ENCODE data around the gene ZNF22.
A peak's percentile ranks its signal among the peaks of the same experiment; 100 is the strongest.

ZNF22 gene

DNA sequence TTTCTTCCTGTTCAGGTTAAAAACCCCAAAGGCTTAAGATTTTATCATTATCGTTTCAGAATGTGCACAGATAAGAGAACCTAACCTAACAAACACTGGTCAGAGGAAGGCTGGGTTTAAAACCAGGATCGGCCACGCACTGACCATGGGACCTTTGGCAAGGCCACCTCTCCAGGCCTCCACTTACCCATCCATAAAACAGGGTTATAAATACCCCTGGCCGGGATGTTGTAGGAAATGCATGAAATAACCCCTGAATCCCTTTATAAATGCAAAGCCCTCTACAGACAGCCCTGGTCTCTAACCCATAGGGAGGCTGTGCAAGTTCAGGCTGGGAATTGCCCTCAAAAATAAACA, 22.5 kb upstream of the ZNF22 start:
- no peak for DNase-seq

DNA sequence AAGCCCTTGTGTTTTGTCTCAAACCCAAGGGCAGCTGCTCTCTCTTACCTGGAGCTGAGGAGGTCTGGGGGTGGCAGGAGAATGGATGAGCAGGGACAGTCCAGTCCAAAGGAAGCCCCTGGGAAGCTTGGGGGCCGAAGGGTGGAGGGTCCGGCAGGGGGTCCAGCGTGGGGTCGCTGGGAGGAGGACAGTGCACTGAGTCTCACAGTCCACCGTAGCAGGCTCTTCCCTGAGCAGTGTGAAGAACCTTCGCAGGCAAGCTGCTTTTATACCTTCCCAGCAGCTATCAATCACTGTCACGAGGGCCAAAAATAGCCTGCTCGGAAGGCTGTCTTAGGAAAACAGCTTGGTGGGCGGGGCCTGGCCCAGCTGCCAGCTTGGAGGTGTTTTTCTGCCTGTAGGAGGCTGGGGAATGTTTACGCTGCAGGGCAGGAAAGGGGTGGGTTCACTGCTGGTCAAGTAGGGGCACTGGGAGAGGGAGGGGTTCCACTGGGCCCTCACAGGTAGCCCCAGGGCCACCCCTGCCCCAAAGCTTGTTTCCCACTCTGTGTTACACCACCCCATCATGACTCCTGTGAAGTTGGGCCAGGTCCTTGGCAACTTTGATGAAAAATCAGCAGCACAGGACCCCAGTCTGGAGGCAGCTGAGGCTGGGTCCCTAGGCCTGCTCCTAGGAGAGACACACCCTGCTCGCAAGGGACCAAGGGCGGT, 22.0 kb upstream of the ZNF22 start, which contains the start of gene DEPP1:
Gene DEPP1, minus strand, starts transcription at position 240 of the 711 bp plus-strand sequence. CDS start 779 bp downstream, outside the sequence.
- peak; percentile 71 for DNase-seq

DNA sequence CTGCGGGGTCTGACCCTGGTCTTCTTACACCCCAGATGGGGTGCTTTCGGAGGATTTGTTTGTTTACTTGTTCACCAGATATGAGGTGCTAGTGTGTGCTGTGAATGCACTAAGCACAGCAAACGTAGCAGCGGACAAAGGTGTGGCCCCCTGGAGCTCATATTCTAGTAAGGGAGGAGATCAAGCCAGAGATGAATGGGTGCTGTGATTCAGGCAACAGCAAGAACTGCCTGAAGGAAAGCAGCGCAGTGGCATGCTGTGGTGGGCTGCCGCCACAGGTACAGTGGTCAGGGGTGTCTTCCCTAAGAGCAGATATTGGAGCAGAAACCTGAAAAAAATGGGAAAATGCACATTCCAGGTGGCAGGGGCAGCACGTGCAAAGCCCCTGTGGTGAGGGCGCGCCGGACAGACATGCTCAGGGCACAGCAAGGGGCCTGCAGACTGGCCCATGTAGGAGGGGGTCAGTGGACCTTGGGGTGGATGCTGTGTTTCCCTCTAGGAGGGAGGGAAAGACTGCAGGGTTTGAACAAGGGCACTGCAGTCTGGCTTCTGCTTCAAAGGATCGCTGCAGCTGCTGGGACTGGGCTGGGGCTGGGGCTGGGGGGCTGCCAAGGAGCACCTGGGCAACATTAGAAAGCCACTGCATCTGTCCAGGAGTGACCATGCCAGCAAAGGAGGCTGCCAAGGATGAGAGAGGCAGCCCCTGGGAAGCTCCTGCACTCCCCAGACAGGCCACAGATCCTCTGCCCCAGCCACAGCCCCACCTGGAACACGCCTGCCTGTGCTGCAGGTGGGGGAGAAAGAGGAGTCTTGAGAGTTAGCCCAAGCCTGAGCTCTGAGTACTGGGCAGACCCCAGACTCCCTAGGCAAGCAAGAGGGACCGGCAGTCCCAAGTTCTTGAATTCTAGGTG, 21.2 kb upstream of the ZNF22 start:
- DNase-seq, result no peak

DNA sequence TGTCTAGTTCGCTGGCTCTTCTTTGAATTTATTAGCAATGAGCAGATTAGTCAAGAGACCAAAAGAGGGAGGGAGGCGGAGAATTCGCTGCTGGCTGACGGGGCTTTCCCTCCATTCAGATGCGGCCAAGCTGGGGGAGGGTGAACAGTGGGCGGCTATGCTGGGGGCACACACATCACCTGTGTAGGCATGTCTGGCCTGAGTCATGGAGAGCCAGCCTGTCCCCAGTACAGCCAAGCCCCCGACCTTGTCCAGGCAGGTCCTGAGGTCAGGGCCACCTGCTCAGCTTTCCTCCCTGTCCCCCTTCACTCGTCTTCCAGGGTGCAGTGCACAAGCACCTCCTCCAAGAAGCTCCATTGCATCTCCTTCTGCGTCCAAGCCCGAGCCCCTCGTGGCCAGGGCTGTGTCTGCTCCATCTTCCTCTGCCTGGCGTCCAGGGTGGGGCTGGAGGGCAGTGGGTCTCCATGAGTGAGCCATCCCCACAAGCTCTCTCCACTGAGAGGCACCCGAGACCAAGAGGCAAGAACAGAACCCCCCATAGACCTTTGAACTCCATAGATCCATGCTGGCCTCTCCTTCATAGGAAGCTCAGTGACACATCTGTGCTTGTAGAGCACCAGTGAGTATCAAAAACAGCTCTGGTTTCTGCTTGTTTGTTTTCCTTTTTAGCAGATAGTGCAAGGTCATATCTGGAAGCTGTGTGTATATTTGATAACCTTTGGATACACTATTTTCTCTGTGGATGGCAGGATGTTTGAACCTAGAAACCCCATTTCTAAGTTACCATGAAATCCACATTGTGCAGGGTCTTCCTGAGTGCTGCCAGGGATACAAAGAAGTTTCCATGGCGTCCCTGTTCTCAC, 20.2 kb upstream of the ZNF22 start:
- no peak for DNase-seq

DNA sequence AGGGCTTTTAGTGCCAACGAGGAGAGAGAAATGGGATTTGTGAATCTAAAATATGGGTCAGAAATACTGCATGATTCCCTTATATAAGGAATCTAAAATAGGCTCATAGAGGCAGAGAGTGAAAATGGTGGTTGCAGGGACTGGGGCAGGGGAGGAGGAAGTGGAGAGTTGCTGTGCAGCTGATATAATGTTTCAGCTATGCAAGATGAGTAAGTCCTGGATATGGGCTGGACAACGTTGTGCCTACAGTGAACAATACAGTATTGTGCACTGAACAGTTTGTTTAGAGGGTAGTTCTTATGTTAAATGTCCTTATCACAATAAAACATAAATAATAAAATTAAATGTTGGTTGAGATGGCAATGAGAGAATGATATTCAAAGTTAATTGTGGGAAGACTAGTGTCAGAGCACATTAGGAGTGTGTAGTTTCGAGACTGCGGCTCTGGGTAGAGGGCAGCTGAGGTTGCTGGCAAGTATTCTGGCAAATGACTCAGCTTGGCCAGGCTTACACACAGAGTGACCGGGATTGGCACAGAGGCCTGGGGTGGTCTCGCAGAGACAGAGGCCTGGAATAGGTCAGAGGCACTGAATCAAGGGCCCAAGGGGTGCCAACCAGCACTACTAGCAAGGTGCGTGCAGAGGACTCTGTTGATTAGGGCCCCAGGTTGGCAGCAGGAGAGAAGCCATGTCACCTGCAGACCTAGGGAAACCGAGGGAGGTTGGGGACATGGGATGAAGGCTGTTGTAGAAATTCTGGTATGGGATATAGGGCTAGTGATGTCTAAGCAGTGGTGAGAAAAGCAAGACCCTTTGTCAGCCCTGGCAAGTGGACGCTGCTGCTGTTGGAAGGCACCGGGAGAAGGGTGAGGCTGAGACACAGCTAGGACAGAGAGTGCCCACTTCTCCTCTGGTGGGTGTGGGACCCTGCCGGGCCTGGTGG, 19.3 kb upstream of the ZNF22 start:
- DNase-seq, result no peak

DNA sequence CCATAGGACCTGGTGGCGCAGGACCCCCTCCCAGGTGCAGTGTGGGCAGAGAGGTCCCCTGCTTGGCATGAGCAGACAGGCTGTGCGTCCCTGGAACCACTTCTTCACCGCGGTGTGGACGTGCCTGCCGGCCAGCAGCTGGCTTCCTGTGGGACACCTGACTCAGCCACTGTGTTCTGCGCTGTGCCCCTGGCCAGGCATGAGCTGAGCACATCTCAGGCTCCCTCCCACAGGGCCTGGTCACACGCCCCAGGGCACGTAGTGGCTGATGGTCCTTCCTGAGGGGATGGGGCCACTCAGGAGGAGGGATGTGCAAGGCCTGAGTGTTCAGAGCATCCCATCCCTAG, 18.6 kb upstream of the ZNF22 start:
- no peak for DNase-seq

DNA sequence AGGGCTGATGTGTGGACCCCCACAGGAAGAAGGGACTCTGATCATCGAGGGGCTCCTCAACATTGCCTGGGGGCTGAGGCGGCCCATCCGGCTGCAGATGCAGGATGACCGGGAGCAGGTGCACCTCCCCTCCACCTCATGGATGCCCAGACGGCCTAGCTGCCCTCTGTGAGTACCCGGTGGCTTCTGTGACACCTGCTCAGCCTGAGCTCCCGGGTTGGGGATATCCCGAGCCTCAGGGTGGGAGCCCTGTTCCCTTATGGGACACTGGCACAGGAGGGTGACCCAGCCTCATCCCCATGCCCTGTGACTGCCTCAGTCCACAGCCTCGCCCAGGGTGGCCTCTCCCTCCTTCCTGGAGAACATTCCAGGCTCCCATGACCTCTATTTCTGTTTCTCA, 18.2 kb upstream of the ZNF22 start:
- DNase-seq, result no peak

DNA sequence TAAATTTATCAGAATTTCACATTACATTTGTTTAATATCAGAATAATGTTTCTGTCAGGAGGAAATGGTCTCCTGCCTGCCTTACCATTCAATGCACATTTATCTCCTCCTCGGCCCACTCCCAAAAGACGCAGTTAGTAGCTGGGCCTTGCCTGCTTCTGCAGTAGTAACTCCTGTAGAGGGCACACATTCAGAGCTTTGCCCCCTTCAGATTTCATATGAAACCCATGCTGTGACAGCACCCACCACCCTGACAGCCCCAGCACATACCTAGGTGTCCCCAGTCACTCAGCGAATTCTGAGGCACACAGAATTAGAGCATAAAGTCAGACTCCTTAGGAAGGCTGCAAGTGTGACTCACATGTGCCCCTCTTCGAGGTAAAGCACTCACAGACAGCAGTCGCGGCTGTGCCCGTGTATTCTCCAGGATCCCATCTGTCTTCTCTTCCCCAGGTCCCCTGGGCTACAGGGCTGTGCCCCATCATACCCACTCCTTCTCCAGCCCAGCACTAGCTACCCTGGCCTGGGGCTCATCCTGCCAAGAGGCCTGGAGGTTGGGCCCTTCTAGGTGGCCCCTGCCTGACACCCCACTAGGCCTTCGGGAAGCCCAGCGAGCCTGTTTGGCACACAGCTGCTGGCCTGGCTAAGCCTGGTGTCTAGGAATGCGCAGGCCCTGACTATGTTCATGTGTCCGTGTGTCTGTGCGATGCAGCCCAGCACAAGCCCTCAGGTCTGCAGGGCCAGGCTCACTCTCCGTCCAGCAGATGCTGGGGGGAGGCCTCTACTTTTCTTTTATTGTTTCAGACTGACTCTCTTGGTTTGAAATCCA, 17.4 kb upstream of the ZNF22 start:
- DNase-seq, result no peak

DNA sequence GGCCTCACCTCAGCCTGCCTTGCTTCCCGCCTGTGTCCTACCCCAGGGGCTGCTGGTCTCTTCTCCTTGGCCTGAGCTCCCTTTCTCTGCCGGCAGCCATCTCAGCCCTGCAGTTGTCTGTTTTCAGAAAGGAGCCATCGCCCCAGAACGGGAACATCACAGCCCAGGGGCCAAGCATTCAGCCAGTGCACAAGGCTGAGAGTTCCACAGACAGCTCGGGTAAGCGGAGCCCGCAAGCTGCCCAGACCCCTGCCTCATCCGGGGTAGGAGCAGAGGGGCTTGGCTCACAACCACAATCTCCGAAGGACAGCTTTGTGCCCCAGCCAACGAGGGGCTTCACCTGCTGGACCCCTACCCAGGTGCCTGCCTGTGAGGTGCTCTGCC, 16.8 kb upstream of the ZNF22 start:
- no peak for DNase-seq

DNA sequence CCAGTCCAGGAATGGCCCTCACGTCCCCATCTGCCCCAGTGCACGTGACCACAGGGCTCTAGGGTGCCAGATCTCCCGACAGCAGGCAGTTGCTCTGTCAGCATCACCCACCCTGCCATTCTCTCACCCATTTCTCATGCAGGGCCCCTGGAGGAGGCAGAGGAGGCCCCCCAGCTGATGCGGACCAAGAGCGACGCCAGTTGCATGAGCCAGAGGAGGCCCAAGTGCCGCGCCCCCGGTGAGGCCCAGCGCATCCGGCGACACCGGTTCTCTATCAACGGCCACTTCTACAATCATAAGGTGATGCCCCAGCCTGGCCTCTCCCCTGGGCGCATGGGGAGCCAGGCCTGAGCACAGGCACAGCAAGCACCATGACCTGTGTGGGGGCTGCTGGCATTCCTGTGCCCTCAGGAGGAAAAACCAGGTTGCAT, 16.0 kb upstream of the ZNF22 start:
- DNase-seq, result no peak

DNA sequence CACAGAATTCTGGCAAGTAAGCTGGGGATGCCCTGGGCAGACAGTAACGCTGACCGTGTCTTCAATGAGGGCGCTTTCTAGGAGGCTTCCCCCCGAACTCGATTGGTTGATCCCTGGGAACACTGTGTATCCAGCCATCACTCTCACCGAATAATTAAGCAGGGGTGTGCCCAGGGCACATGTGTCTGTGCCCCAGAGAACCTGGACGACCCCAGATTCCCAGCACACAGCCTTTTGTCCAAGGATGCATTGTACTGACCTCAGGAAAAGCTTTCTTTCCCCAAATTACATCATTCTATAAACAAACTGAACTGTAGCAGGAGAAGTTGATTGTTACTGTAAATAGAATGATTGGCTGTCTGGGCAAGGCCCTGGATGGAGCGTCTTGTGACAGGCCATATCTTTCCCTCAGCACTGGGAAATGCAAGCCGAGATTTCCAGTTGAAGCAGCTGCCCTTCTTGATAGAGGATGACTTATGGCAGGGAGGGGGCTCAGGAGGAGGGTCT, 15.5 kb upstream of the ZNF22 start:
- no peak for DNase-seq

DNA sequence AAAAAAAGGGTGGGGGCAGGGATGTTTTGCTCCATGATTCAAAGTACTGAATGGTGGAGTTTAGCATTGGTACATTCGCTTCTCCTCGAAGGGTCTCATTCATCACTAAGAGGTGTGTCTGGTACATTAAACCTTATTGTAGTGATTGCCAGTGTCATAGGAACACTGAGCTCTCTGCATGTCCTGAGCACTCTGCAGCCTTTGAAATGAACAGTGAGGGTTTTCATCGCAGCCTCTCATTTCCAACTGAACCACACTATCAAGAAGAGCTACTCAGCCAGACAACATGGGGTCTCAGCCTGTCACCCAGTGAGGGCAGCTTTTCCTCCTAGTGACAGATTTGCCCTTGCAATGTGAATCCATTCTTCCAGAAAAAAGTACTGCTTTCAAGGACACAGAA, 14.5 kb upstream of the ZNF22 start:
- no peak for DNase-seq

DNA sequence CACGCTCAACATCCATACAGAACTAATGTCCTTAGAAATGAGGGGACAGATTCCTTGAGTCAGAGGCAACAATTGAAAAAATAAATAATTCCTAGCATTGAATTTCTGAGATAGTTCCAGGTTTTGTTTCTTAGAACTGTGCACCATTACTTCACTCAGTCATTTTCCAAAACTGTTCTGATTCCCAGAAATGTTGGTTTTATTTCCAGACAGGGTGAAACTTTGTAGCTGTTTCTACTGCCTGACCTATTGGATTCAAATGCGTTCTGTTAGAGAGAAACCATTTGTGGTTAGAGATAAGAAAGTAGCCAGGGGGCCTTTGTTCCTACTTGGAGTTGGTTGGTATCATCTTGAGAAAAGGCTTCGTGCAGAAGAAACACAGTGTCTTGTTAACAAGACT, 14.1 kb upstream of the ZNF22 start:
- DNase-seq, result no peak

DNA sequence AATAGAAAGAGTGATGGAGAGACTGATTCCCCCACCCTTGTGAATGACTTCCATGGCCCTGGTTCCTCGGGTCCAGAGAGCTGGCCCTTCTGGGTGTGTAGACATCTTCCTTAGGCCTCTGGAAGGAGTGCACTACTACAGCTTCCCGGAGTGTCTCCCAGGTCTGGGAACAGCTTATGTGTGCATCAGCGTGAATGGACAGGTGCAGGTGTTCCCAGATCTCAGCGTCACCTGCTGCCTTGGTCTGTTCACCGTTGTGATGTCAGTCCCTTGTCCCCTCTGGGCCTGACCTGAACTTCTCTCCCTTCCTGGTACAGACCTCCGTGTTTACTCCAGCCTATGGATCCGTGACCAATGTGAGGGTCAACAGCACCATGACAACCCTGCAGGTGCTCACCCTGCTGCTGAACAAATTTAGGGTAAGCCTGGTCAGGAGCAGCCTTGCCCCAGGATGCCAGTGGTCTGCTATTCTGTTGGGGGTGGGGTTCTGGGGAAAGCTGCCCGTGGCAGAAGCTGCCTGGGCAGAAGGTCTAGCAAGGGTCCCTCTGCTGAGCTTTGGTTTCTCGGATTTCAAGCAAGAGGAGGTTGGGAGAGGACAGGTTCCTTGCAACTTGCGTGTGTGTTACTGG, 11.7 kb upstream of the ZNF22 start:
- no peak for DNase-seq

DNA sequence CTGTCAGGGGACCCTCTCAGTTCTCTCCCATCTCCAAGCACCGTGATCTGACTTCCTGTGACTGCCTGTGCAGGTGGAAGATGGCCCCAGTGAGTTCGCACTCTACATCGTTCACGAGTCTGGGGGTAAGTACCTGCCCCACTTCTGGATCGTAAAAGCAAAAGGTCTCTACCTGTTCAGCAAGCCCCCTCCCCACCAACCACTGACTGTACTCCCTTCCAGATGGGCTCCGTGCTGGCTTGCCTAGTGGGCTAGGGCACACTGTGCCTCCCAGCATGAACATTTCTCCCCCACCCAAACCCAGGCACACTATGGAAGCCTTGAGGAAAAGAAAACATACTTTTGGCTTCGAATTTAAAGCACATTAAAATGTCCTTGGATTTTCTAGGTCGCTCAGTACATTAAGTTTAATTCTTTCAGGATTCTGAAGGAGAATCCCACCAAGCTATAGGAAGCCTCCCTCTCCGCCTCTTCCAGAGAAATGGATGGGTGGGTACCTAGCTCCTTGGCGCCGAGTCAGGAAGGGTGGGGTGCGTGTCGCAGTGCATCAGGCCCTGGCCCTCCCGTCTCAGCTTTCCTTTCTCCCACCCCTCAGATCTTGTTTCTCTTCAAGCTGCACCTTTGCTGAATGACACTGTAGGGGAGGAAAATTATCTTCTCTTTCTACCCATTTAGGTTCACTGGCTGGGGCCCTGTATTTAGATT, 11.0 kb upstream of the ZNF22 start:
- DNase-seq, result no peak

DNA sequence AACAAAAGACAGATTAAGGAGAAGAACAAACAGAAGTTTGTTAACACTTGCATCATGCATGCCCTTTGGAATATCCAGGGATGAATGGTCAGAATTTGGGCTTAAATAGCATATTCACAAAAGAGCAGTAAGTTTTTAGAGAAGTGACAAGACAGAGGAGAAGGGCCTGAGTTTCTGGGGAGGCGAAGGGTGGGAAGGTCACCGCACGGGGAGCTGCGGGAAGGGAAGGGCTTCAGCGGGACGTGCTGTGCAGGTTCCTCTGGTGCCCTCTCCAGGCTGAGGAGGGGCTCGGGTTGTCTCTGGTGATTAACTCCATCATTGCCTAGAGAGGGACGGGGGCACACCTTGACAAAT, 10.4 kb upstream of the ZNF22 start:
- no peak for DNase-seq

DNA sequence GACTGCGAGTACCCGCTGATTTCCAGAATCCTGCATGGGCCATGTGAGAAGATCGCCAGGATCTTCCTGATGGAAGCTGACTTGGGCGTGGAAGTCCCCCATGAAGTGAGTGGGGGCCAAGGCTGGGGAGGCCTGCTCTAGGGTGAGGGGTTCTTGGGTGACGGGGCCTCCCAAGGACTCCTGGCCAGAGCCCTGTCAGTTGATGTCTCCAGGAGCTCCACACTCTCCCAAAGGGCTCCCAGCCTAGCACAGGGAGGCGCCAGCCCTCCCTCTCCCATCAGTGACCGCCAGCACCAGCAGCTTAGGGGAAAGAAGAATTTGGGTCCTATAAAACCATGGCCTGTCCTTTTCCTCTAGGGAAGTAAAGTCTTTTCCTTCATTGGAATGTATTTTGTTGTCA, 9.8 kb upstream of the ZNF22 start:
- no peak for DNase-seq

DNA sequence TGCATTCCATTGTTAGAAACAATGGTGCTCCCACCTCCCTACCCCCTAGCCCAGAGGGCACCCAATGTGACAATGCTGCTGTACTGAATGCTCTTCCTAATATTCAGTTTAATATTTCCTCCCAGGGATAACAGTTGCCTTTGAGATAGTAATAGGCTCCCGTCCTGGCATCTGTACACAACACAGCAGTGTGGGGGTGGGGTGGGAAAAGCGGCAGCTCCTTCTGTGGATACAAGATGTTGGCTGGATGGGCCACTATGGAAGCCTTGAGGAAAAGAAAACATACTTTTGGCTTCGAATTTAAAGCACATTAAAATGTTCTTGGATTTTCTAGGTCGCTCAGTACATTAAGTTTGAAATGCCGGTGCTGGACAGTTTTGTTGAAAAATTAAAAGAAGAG, 9.2 kb upstream of the ZNF22 start:
- no peak for DNase-seq

DNA sequence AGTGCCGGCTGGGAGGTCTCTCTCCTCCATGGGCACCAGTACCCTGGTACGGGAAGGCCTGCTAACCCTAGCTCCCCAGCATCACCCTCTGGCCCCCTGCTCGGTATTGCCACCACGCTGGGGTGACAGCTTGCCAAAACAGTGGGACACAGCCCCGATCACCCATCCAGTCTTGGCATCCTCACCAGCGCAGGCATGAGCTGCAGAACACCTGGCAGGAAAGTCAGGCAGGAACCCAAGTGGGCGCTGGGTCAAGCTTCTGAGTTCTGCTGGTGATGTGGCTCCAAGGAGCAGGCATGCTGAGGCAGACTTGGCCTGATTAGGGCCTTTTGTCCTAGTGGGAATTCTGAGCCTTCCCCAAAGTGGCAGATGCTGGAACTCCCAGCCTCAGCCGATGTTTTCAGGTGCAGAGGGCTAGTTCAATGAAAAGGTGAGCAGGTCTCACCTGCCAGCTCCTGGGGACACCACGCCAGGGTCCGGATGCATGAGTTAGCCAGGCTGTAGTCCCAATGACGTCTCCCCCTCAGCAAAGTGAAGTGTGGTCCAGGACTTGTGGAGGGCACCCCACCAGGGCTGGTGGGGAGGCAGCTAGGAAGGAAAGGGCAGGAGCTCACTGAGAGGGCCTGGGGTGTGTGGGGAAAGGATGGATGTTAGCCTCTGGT, 8.5 kb upstream of the ZNF22 start:
- no peak for DNase-seq

All from NCI-H1092 (cell line).